ENCODE measurements around the gene BRSK2.
"Not testable (repeated sequence)": the region's sequence is repeated elsewhere in the genome, so short reads cannot be mapped to it uniquely, and the experiment has no call there.

Gene BRSK2

DNA sequence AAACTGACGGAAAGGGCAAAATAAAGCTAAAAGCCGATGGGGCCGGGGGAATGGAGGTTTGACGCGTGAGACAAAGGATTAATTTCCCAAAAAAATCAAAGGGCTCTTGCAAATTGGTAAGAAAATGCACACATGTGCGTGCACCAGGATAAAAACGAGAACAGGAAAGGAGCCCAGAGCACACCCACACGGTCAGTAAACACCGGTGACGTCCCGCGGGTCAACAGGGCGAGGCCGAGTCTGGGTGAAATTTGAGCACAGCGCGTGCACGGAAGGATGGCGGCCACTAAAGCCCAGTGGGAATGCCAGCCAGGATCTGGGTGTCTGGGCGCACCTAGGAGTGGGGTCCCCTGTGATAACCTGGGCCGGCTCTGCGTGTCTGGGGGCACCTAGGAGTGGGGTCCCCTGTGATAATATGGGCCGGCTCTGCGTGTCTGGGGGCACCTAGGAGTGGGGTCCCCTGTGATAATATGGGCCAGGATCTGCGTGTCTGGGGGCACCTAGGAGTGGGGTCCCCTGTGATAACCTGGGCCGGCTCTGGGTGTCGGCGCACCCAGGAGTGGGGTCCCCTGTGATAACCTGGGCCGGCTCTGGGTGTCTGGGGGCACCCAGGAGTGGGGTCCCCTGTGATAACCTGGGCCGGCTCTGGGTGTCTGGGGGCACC lies 44.4 kb downstream of the BRSK2 start:
- H3K4me3 ChIP-seq (ENCODE audit: low read length in 2 of 2) = no peak overlapping the region
- H3K27me3 ChIP-seq (ENCODE audit: control insufficient read depth in 1 of 2, insufficient read depth in 2 of 2, low read length in 2 of 2) = peaks cover 12 to 20% of the 10 kb centered on the region in 2 donors
- H3K27ac ChIP-seq (ENCODE audit: low read length) = no peak overlapping the region
- H3K9ac ChIP-seq (ENCODE audit: low read length in 2 of 2) = no peak overlapping the region
- H3K4me1 ChIP-seq (ENCODE audit: control insufficient read depth, insufficient read depth, low read length) = peaks cover 3% of the 10 kb centered on the region
- no peaks in the 10 kb centered on the region for H3K36me3 ChIP-seq (ENCODE audit: control insufficient read depth in 2 of 2, insufficient read depth in 2 of 2, low read length in 2 of 2)
- H3K9me3 ChIP-seq (ENCODE audit: control insufficient read depth in 2 of 2, low read length in 2 of 2) = no peaks in the 10 kb centered on the region

DNA sequence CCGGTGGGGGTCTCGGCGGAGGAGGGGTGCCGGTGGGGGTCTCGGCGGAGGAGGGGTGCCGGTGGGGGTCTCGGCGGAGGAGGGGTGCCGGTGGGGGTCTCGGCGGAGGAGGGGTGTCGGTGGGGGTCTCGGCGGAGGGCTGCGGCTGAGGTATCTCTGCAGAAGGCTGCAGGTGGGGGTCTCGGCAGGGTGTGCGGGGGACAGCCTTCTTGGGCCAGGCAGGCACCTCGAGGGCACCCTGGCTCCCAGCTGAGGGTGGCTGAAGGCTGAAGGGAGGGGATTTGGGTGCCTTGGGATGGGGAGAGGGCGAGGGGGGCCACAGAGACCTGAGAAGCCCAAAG lies 45.7 kb downstream of the BRSK2 start:
- H3K9me3 ChIP-seq (ENCODE audit: control insufficient read depth in 2 of 2, low read length in 2 of 2); H3K4me3 ChIP-seq (ENCODE audit: low read length in 2 of 2); H3K9ac ChIP-seq (ENCODE audit: low read length in 2 of 2); H3K4me1 ChIP-seq (ENCODE audit: control insufficient read depth, insufficient read depth, low read length); H3K27ac ChIP-seq (ENCODE audit: low read length); H3K36me3 ChIP-seq (ENCODE audit: control insufficient read depth in 2 of 2, insufficient read depth in 2 of 2, low read length in 2 of 2): not testable (repeated sequence)
- H3K27me3 ChIP-seq (ENCODE audit: control insufficient read depth in 1 of 2, insufficient read depth in 2 of 2, low read length in 2 of 2) = peaks cover 12 to 20% of the 10 kb centered on the region in 2 donors

DNA sequence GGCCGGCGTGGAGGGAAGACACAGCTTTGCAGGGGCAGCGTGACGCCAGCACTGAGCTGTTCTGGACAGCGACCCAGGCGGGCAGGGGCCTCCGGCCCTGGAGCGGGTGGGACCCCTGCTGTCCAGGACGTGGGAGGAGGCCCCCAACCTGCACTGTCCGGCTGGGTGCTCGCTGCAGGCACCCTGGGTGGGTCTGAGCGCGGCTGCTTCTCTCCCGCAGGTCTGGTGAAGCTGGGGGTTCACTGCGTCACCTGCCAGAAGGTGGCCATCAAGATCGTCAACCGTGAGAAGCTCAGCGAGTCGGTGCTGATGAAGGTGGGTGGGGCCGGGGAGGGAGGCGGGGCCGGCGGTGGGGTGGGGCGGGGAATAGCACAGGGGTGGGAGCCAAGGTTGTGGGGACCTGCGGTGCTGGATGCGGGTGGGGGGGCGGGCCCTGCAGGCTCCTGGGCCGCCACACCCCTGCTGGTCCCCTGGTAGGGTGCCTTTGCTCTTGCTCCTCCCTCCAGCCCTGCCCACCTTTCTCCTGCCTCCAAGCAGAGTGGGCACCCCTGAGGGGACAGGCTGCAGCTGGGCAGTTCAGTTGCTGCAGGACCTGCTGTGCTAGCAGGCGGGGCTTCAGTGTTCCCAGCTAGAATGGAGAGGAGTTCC lies 46.2 kb downstream of the BRSK2 start:
- Histone ChIP-seq H3K9me3 (ENCODE audit: control insufficient read depth in 2 of 2, low read length in 2 of 2) (no peaks in the 10 kb centered on the region), H3K27ac (ENCODE audit: low read length) (no peak overlapping the region), H3K36me3 (ENCODE audit: control insufficient read depth in 2 of 2, insufficient read depth in 2 of 2, low read length in 2 of 2) (no peaks in the 10 kb centered on the region), H3K4me3 (ENCODE audit: low read length in 2 of 2) (no peak overlapping the region), H3K27me3 (ENCODE audit: control insufficient read depth in 1 of 2, insufficient read depth in 2 of 2, low read length in 2 of 2) (peaks cover 12 to 20% of the 10 kb centered on the region in 2 donors), H3K9ac (ENCODE audit: low read length in 2 of 2) (no peak overlapping the region), H3K4me1 (ENCODE audit: control insufficient read depth, insufficient read depth, low read length) (peaks cover 3% of the 10 kb centered on the region)

DNA sequence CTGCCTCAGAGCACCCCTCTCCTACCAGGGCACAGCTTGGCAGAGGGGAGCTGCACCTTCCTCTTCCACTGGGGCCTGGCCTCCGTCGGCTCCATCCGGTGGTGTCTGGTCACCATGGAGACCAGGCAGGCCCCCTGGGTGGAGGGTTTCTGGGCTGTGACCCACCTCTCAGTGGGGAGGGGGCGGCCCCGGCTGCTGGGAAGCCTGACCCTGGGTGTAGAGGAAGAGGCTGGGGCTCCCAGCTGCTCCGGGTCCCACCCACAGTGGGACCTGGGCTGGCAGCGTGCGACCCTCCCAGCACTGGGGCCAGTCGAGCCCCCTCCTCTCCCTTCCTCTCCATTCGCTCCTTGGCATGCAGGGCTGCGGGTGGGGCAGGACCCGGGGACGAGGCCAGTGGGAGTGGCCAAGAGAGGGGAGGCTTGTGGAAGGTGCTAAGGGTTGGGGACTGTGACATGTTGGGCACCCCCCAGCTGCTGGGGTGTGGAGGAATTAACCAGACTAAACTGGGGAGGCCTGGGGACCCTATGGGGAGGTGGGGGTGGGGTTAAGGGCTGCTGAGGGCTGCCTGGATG lies 46.8 kb downstream of the BRSK2 start:
- H3K4me3 ChIP-seq (ENCODE audit: low read length in 2 of 2) = no peak overlapping the region
- no peak overlapping the region for H3K9ac ChIP-seq (ENCODE audit: low read length in 2 of 2)
- no peaks in the 10 kb centered on the region for H3K9me3 ChIP-seq (ENCODE audit: control insufficient read depth in 2 of 2, low read length in 2 of 2)
- H3K27me3 ChIP-seq (ENCODE audit: control insufficient read depth in 1 of 2, insufficient read depth in 2 of 2, low read length in 2 of 2) = peaks cover 12 to 20% of the 10 kb centered on the region in 2 donors
- peaks cover 3% of the 10 kb centered on the region for H3K4me1 ChIP-seq (ENCODE audit: control insufficient read depth, insufficient read depth, low read length)
- no peaks in the 10 kb centered on the region for H3K36me3 ChIP-seq (ENCODE audit: control insufficient read depth in 2 of 2, insufficient read depth in 2 of 2, low read length in 2 of 2)
- H3K27ac ChIP-seq (ENCODE audit: low read length) = no peak overlapping the region

DNA sequence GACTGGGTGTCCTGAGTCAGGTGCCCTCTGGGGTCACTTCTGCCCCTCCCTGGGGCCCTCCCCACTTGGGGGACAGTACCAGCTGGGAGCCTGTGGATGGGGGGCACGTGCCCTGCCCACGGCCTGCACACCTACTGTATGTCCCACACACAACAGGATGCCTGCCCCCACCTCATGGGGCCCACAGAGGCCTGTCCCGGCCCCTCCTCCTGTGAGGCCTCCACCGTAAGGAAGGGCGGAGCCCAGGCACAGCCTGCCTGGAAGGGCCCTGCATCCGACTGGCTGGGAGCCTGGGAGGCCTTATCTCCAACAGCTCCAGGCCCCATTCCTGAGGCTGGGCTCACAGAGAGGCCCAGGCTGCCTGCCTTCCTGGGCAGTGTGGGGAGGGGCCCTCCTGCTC lies 47.8 kb downstream of the BRSK2 start:
- Histone ChIP-seq H3K4me1 (ENCODE audit: control insufficient read depth, insufficient read depth, low read length) (peaks cover 3% of the 10 kb centered on the region), H3K9me3 (ENCODE audit: control insufficient read depth in 2 of 2, low read length in 2 of 2) (no peaks in the 10 kb centered on the region), H3K27ac (ENCODE audit: low read length) (no peak overlapping the region), H3K4me3 (ENCODE audit: low read length in 2 of 2) (no peak overlapping the region), H3K9ac (ENCODE audit: low read length in 2 of 2) (no peak overlapping the region), H3K27me3 (ENCODE audit: control insufficient read depth in 1 of 2, insufficient read depth in 2 of 2, low read length in 2 of 2) (peaks cover 12 to 26% of the 10 kb centered on the region in 2 donors), H3K36me3 (ENCODE audit: control insufficient read depth in 2 of 2, insufficient read depth in 2 of 2, low read length in 2 of 2) (no peaks in the 10 kb centered on the region)

DNA sequence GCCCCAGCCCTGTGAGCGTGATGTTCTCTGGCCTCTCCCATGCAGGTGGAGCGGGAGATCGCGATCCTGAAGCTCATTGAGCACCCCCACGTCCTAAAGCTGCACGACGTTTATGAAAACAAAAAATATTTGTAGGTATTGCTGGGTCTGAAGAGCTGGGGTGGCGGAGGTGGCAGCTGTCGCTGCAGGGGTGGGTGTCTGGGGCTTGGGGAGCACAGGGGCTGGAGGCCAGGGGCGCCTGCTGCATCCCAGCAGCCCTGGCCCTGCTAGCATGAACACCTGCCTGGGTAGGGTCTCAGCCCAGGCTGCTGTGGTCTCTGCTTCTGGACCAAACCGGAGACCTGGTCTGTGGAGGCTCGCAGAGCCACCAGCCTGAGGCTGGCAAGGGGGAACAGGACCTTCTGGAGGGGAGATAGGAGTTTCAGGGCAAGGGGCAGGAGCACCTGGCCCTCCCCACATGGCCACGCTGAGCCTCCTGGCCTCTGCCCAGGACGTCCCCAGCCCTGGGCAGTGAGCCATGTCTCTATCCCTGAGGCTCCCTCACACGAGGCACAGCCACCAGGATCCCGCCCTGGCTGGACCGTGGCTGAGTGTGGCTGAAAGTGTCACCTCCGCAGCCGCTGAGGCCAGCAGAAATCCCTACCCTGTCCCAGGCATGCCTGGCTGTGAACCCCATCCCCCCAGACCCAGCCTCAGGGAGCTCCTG lies 48.7 kb downstream of the BRSK2 start:
- H3K9ac ChIP-seq (ENCODE audit: low read length in 2 of 2) = no peak overlapping the region
- H3K27ac ChIP-seq (ENCODE audit: low read length) = no peak overlapping the region
- no peaks in the 10 kb centered on the region for H3K36me3 ChIP-seq (ENCODE audit: control insufficient read depth in 2 of 2, insufficient read depth in 2 of 2, low read length in 2 of 2)
- peaks cover 12 to 23% of the 10 kb centered on the region in 2 donors for H3K27me3 ChIP-seq (ENCODE audit: control insufficient read depth in 1 of 2, insufficient read depth in 2 of 2, low read length in 2 of 2)
- peaks cover 3% of the 10 kb centered on the region for H3K4me1 ChIP-seq (ENCODE audit: control insufficient read depth, insufficient read depth, low read length)
- H3K4me3 ChIP-seq (ENCODE audit: low read length in 2 of 2) = no peak overlapping the region
- no peaks in the 10 kb centered on the region for H3K9me3 ChIP-seq (ENCODE audit: control insufficient read depth in 2 of 2, low read length in 2 of 2)

DNA sequence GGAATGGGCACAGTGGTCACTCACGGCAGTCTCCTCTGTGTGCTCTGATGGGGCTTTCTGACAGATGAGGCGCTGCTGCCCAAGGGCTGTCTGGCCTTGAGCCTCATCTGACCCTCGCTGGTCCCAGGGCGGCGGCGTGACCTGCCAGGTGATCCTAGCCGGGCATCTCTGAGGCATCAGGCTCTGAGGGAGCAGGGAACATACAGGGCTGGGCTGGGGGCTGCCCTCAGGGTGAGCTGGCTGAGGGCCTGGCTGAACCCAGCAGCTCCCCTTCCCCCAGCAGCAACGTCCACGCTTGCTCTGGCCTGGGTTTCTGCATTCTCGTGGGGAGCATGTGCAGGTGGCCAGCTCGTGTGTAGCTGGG lies 49.2 kb downstream of the BRSK2 start:
- Histone ChIP-seq H3K36me3 (ENCODE audit: control insufficient read depth in 2 of 2, insufficient read depth in 2 of 2, low read length in 2 of 2) (no peaks in the 10 kb centered on the region), H3K27ac (ENCODE audit: low read length) (no peak overlapping the region), H3K27me3 (ENCODE audit: control insufficient read depth in 1 of 2, insufficient read depth in 2 of 2, low read length in 2 of 2) (peaks cover 9 to 20% of the 10 kb centered on the region in 2 donors), H3K4me1 (ENCODE audit: control insufficient read depth, insufficient read depth, low read length) (peaks cover 3% of the 10 kb centered on the region), H3K9me3 (ENCODE audit: control insufficient read depth in 2 of 2, low read length in 2 of 2) (no peaks in the 10 kb centered on the region), H3K4me3 (ENCODE audit: low read length in 2 of 2) (no peak overlapping the region), H3K9ac (ENCODE audit: low read length in 2 of 2) (no peak overlapping the region)

DNA sequence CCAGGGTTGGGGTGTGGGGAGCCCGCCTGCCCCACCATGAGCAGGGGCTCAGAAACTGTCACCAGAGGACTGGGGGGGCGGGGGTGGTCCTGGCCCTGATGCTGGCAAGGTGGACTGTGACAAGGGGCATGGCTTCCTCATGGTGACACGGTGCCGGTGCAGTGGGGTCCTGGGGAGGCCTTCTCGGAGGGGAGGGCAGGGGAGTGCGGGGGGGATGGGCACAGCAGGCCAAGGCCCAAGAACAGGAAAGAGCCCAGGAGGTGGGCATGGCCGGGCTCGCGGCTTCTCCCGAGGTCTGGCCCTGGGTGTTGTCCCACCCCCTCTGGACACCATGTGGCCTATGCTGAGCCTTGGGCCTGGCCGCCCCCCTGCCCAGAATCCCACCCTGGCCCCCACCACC lies 49.6 kb downstream of the BRSK2 start:
- no peak overlapping the region for H3K4me3 ChIP-seq (ENCODE audit: low read length in 2 of 2)
- H3K9ac ChIP-seq (ENCODE audit: low read length in 2 of 2) = no peak overlapping the region
- H3K4me1 ChIP-seq (ENCODE audit: control insufficient read depth, insufficient read depth, low read length) = peaks cover 3% of the 10 kb centered on the region
- H3K27me3 ChIP-seq (ENCODE audit: control insufficient read depth in 1 of 2, insufficient read depth in 2 of 2, low read length in 2 of 2) = peaks cover 10 to 20% of the 10 kb centered on the region in 2 donors
- H3K9me3 ChIP-seq (ENCODE audit: control insufficient read depth in 2 of 2, low read length in 2 of 2) = no peaks in the 10 kb centered on the region
- H3K27ac ChIP-seq (ENCODE audit: low read length) = no peak overlapping the region
- H3K36me3 ChIP-seq (ENCODE audit: control insufficient read depth in 2 of 2, insufficient read depth in 2 of 2, low read length in 2 of 2) = no peaks in the 10 kb centered on the region

DNA sequence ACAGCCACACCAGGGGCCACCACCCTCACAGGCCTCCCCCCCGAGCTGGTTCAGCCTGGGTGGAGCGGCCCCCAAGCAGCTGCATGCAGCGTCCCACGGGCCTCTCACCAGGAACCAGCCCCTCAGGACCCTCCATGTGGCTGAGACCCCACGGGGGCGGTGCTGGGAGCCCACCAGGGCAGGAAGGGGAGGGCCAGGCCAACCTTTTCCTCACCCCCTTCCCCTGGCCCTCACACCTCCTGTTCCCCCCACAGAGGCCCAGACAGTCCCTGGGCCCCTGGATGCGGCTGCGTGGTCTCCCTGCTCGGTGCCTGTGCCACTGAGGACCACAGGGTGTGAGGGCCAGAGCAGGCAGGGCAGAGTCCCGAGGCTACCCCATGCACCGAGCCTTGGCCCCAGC lies 50.3 kb downstream of the BRSK2 start:
- Histone ChIP-seq H3K36me3 (ENCODE audit: control insufficient read depth in 2 of 2, insufficient read depth in 2 of 2, low read length in 2 of 2) (no peaks in the 10 kb centered on the region), H3K9ac (ENCODE audit: low read length in 2 of 2) (no peak overlapping the region), H3K4me3 (ENCODE audit: low read length in 2 of 2) (no peak overlapping the region), H3K27ac (ENCODE audit: low read length) (no peak overlapping the region), H3K27me3 (ENCODE audit: control insufficient read depth in 1 of 2, insufficient read depth in 2 of 2, low read length in 2 of 2) (peaks cover 10 to 20% of the 10 kb centered on the region in 2 donors), H3K9me3 (ENCODE audit: control insufficient read depth in 2 of 2, low read length in 2 of 2) (no peaks in the 10 kb centered on the region), H3K4me1 (ENCODE audit: control insufficient read depth, insufficient read depth, low read length) (peaks cover 3% of the 10 kb centered on the region)

DNA sequence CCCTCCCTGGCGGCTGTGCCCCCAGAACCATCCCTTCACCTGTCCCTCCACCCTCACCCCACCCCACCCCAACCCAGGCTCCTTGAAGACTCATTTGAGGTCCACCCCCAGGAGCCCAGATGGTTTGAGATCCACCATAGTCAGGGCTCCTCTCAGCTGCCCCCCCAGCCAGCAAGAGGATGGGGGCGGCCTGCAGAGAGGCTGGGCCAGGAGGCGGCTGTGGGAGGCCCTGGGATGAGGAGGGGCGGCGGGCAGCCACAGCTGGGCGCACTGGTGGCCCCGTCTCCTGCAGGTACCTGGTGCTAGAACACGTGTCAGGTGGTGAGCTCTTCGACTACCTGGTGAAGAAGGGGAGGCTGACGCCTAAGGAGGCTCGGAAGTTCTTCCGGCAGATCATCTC lies 50.8 kb downstream of the BRSK2 start:
- Histone ChIP-seq H3K4me3 (ENCODE audit: low read length in 2 of 2) (no peak overlapping the region), H3K4me1 (ENCODE audit: control insufficient read depth, insufficient read depth, low read length) (peaks cover 3% of the 10 kb centered on the region), H3K36me3 (ENCODE audit: control insufficient read depth in 2 of 2, insufficient read depth in 2 of 2, low read length in 2 of 2) (no peaks in the 10 kb centered on the region), H3K9me3 (ENCODE audit: control insufficient read depth in 2 of 2, low read length in 2 of 2) (no peaks in the 10 kb centered on the region), H3K27me3 (ENCODE audit: control insufficient read depth in 1 of 2, insufficient read depth in 2 of 2, low read length in 2 of 2) (peaks cover 10 to 19% of the 10 kb centered on the region in 2 donors), H3K27ac (ENCODE audit: low read length) (no peak overlapping the region), H3K9ac (ENCODE audit: low read length in 2 of 2) (no peak overlapping the region)
